Measurements from ENCODE around the gene TCP11L1. TPM values are rescaled to one million over a fixed set of nuclear protein-coding genes. Genes with fewer than 3 reads are reported as not detected.

Gene TCP11L1
- total and polyA plus RNA-seq, 9 of the 15 experiments (the other 6 are each of a cell fraction or from before 2014, with no cell fraction given): 1.6 to 15.3 (median 5.4) TPM

DNA sequence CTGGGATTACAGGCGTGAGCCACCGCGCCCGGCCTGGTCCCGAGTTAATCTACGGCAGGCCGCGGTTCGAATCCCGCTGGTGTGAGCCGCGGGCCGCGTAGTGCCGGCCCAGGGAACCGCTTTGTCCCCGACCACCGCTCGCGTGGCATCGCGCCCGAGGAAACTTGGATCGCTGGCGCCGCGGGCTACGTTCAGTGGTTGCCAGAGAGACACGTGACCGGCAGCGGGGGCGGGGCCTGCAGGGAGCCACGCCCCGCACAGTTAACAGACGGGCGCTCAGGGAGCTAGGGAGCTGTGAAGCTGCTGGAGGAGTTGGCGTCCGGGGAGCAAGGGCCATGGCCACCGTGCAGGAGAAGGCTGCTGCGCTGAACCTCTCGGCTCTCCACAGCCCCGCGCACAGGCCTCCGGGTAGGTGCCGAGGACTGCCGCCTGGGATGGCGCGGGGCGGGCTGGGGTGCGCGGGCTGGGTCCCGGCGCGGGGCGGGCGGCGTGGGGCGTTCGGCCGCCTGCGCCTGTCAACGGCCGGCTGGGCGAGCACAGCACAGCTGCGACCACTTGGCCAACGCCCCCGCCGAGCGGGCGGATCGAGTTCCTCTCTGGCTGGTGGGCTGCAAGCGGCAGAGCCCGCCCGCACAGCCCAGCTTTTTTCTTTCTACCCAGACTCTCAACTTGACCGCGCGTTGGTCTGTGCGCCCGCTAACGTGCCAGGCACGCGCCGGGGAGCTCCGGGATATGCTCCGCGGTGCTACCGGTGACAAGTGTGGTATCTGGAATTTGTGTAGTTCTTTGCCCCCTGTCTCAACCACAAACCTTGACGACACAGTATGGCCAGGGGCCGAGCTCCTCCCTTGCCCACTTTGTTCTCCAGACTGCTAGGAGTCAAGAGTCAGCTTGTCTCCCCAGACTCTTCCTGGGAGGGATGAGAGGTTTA, 23.5 kb upstream of the TCP11L1 start, which contains the start of gene DEPDC7 (continued):
- TF ChIP-seq NR4A1 (CRISPR knock-in tag; IDR thresholded peaks at IDR 0.05) (no peak), NR4A1 (tag; IDR thresholded peaks at IDR 0.05) (no peak), ZBTB1 (CRISPR knock-in tag; IDR thresholded peaks at IDR 0.05; ENCODE audit: borderline replicate concordance, low read depth) (no peak; the same call in 1 of the 2 replicates), PKNOX1 (IDR thresholded peaks at IDR 0.05) (peak; percentile 83), RAD21 (CRISPR knock-in tag; conservative IDR thresholded peaks at IDR 0.05 in 1 of 2, IDR thresholded peaks at IDR 0.05 in 1 of 2) (no peak), ZNF274 (IDR thresholded peaks at IDR 0.05; ENCODE audit: borderline replicate concordance, low read depth, low read length) (no peak), MEIS2 (IDR thresholded peaks at IDR 0.05; ENCODE audit: partially characterized antibody) (no peak), TCF7L2 (IDR thresholded peaks at IDR 0.05; ENCODE audit: low read depth, low read length) (no peak), ZNF232 (CRISPR knock-in tag; IDR thresholded peaks at IDR 0.05) (no peak), MLLT1 (IDR thresholded peaks at IDR 0.05) (no peak), SMAD1 (IDR thresholded peaks at IDR 0.05; ENCODE audit: low read depth, low read length, partially characterized antibody) (no peak)
- TF ChIP-seq, protein P1, sequence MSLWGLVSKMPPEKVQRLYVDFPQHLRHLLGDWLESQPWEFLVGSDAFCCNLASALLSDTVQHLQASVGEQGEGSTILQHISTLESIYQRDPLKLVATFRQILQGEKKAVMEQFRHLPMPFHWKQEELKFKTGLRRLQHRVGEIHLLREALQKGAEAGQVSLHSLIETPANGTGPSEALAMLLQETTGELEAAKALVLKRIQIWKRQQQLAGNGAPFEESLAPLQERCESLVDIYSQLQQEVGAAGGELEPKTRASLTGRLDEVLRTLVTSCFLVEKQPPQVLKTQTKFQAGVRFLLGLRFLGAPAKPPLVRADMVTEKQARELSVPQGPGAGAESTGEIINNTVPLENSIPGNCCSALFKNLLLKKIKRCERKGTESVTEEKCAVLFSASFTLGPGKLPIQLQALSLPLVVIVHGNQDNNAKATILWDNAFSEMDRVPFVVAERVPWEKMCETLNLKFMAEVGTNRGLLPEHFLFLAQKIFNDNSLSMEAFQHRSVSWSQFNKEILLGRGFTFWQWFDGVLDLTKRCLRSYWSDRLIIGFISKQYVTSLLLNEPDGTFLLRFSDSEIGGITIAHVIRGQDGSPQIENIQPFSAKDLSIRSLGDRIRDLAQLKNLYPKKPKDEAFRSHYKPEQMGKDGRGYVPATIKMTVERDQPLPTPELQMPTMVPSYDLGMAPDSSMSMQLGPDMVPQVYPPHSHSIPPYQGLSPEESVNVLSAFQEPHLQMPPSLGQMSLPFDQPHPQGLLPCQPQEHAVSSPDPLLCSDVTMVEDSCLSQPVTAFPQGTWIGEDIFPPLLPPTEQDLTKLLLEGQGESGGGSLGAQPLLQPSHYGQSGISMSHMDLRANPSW (CRISPR knock-in tag; IDR thresholded peaks at IDR 0.05): no peak
- TF ChIP-seq, protein P2, sequence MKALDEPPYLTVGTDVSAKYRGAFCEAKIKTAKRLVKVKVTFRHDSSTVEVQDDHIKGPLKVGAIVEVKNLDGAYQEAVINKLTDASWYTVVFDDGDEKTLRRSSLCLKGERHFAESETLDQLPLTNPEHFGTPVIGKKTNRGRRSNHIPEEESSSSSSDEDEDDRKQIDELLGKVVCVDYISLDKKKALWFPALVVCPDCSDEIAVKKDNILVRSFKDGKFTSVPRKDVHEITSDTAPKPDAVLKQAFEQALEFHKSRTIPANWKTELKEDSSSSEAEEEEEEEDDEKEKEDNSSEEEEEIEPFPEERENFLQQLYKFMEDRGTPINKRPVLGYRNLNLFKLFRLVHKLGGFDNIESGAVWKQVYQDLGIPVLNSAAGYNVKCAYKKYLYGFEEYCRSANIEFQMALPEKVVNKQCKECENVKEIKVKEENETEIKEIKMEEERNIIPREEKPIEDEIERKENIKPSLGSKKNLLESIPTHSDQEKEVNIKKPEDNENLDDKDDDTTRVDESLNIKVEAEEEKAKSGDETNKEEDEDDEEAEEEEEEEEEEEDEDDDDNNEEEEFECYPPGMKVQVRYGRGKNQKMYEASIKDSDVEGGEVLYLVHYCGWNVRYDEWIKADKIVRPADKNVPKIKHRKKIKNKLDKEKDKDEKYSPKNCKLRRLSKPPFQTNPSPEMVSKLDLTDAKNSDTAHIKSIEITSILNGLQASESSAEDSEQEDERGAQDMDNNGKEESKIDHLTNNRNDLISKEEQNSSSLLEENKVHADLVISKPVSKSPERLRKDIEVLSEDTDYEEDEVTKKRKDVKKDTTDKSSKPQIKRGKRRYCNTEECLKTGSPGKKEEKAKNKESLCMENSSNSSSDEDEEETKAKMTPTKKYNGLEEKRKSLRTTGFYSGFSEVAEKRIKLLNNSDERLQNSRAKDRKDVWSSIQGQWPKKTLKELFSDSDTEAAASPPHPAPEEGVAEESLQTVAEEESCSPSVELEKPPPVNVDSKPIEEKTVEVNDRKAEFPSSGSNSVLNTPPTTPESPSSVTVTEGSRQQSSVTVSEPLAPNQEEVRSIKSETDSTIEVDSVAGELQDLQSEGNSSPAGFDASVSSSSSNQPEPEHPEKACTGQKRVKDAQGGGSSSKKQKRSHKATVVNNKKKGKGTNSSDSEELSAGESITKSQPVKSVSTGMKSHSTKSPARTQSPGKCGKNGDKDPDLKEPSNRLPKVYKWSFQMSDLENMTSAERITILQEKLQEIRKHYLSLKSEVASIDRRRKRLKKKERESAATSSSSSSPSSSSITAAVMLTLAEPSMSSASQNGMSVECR (CRISPR knock-in tag; IDR thresholded peaks at IDR 0.05): peak; percentile 88
- TF ChIP-seq, protein P3, sequence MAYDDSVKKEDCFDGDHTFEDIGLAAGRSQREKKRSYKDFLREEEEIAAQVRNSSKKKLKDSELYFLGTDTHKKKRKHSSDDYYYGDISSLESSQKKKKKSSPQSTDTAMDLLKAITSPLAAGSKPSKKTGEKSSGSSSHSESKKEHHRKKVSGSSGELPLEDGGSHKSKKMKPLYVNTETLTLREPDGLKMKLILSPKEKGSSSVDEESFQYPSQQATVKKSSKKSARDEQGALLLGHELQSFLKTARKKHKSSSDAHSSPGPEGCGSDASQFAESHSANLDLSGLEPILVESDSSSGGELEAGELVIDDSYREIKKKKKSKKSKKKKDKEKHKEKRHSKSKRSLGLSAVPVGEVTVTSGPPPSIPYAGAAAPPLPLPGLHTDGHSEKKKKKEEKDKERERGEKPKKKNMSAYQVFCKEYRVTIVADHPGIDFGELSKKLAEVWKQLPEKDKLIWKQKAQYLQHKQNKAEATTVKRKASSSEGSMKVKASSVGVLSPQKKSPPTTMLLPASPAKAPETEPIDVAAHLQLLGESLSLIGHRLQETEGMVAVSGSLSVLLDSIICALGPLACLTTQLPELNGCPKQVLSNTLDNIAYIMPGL (CRISPR knock-in tag; IDR thresholded peaks at IDR 0.05): 0 out of 2 replicates have a peak, but pooled peaks have one; percentile 65
